GM23338 (cell line): Measurements from ENCODE around the gene ARHGEF3. TPM values are rescaled to one million over a fixed set of nuclear protein-coding genes. Genes with fewer than 3 reads are reported as not detected.

Source experiments
- ATAC-seq: fragments of 200-7000 bp; cut with Tn5 transposase; 3 replicates; pipeline ENCODE4 v1.9.1; 2020
- DNase-seq: peaks from one replicate; pipeline ENCODE4 v3.0.0-alpha.2; 2015; ENCODE audit warnings: low spot score
- H2AFZ ChIP-seq: fragments of 200-600 bp; sonication (generic); 2 replicates; pipeline ENCODE4 v1.8.0; 2016; ENCODE audit warnings: antibody characterized with exemption, mild to moderate bottlenecking, moderate library complexity
- H3F3A ChIP-seq: fragments of 200-600 bp; sonication (generic); replicated peaks from 2 replicates; pipeline ENCODE4 v1.8.0; 2017; ENCODE audit warnings: antibody characterized with exemption, mixed run types, low read depth
- H3K27ac ChIP-seq: fragments of 200-600 bp; sonication (generic); 2 replicates; pipeline ENCODE4 v1.6.1; 2016; ENCODE audit warnings: low read depth
- H3K27me3 ChIP-seq: fragments of 200-600 bp; sonication (generic); 2 replicates; pipeline ENCODE4 v1.8.0; 2016; ENCODE audit warnings: mild to moderate bottlenecking, mixed run types, moderate library complexity; ENCODE audit not compliant: insufficient read depth
- H3K36me3 ChIP-seq: fragments of 200-600 bp; sonication (generic); 2 replicates; pipeline ENCODE4 v1.8.0; 2016; ENCODE audit warnings: mild to moderate bottlenecking; ENCODE audit not compliant: insufficient read depth
- H3K4me1 ChIP-seq: fragments of 200-600 bp; sonication (generic); 2 replicates; pipeline ENCODE4 v1.8.0; 2016; ENCODE audit warnings: mild to moderate bottlenecking, moderate library complexity; ENCODE audit not compliant: insufficient read depth
- H3K4me2 ChIP-seq: fragments of 200-600 bp; sonication (generic); 2 replicates; pipeline ENCODE4 v1.7.1; 2017; ENCODE audit warnings: mixed run types
- H3K4me3 ChIP-seq: fragments of 200-600 bp; sonication (generic); 2 replicates; pipeline ENCODE4 v1.6.1; 2016; ENCODE audit warnings: mixed run types
- H3K79me2 ChIP-seq: fragments of 200-600 bp; sonication (generic); replicated peaks from 2 replicates; pipeline ENCODE4 v1.8.0; 2017; ENCODE audit warnings: mild to moderate bottlenecking; ENCODE audit not compliant: insufficient read depth
- H3K9me2 ChIP-seq: fragments of 200-600 bp; sonication (generic); 2 replicates; pipeline ENCODE4 v1.8.0; 2017; ENCODE audit not compliant: insufficient read depth
- H4K20me1 ChIP-seq: fragments of 200-600 bp; sonication (generic); replicated peaks from 2 replicates; pipeline ENCODE4 v1.8.0; 2017; ENCODE audit warnings: mild to moderate bottlenecking; ENCODE audit not compliant: insufficient read depth
- H3K27ac Mint-ChIP-seq: 2 replicates; pipeline ENCODE4 v1.8.0; 2020; ENCODE audit warnings: inconsistent platforms, mild to moderate bottlenecking, moderate library complexity, mixed read lengths
- H3K27me3 Mint-ChIP-seq: 3 replicates; pipeline ENCODE4 v1.8.0; 2022; ENCODE audit warnings: low read depth, mild to moderate bottlenecking, moderate library complexity, mixed read lengths, inconsistent platforms; ENCODE audit not compliant: insufficient read depth, poor library complexity
- H3K36me3 Mint-ChIP-seq: 3 replicates; pipeline ENCODE4 v1.8.0; 2021; ENCODE audit warnings: low read depth, mild to moderate bottlenecking, inconsistent platforms, moderate library complexity, mixed read lengths
- H3K4me1 Mint-ChIP-seq: 3 replicates; pipeline ENCODE4 v1.8.0; 2020; ENCODE audit warnings: mild to moderate bottlenecking, inconsistent platforms, mixed read lengths
- H3K4me3 Mint-ChIP-seq: 3 replicates; pipeline ENCODE4 v1.8.0; 2021; ENCODE audit warnings: moderate library complexity, mild to moderate bottlenecking, inconsistent platforms, mixed read lengths
- H3K9me3 Mint-ChIP-seq: 3 replicates; pipeline ENCODE4 v1.8.0; 2020; ENCODE audit warnings: moderate library complexity, mild to moderate bottlenecking, inconsistent platforms, mixed read lengths
- CREB1 ChIP-seq: fragments of 250-450 bp; sonication (Bioruptor Pico); IDR thresholded peaks from 2 replicates; pipeline ENCODE4 v1.5.0; 2020; ENCODE audit warnings: low read depth, mild to moderate bottlenecking, moderate library complexity
- EZH2phosphoT487 ChIP-seq: fragments of 200-600 bp; sonication (generic); IDR thresholded peaks from one replicate; pipeline ENCODE4 v1.8.1; 2018; ENCODE audit warnings: antibody characterized with exemption; ENCODE audit not compliant: unreplicated experiment
- JUNB ChIP-seq: IDR thresholded peaks from one replicate; pipeline ENCODE4 v1.6.1; 2016; ENCODE audit warnings: antibody characterized with exemption; ENCODE audit not compliant: unreplicated experiment
- NANOG ChIP-seq: IDR thresholded peaks from 2 replicates; pipeline ENCODE4 v1.6.1; 2016; ENCODE audit warnings: antibody characterized with exemption, borderline replicate concordance
- POLR2AphosphoS5 ChIP-seq: IDR thresholded peaks from 2 replicates; pipeline ENCODE4 v1.6.1; 2016; ENCODE audit warnings: antibody characterized with exemption, low read depth
- ZNF114 ChIP-seq: fragments of 250-450 bp; sonication (Bioruptor Pico); IDR thresholded peaks from 2 replicates; pipeline ENCODE4 v1.5.0; 2020; ENCODE audit warnings: mild to moderate bottlenecking, moderate library complexity
- ZNF331 ChIP-seq: fragments of 250-450 bp; sonication (Bioruptor Pico); IDR thresholded peaks from 2 replicates; pipeline ENCODE4 v1.5.0; 2020; ENCODE audit warnings: low read depth, mild to moderate bottlenecking, moderate library complexity
- polyA plus RNA-seq: library from polyadenylated mRNA; unstranded; fragments of >200 nt; fragmentation: Nextera tagmentation; extraction: Ambion mirVana; gene quantifications from 2 replicates; pipeline ENCODE4 v1.2.1, GENCODE V29; 2016
- total RNA-seq: library from RNA; depleted of rRNA; stranded (reverse); fragments of >200 nt; shearing (Covaris generic); gene quantifications from 2 replicates; pipeline ENCODE4 v1.2.3, GENCODE V29; 2014
- TF ChIP-seq, protein P1 (sequence below): IDR thresholded peaks from one replicate; pipeline ENCODE4 v1.6.1; 2018; ENCODE audit warnings: antibody characterized with exemption; ENCODE audit not compliant: unreplicated experiment
- TF ChIP-seq, protein P2 (sequence below), 2 experiments: fragments of 200-600 bp in 1 of 2; sonication (generic) in 1 of 2; conservative IDR thresholded peaks; 2 replicates each; pipeline versions ENCODE4 v1.5.1 to v1.6.1; 2016 to 2017; ENCODE audit warnings: antibody characterized with exemption in 2 of 2, low read depth in 2 of 2, mild to moderate bottlenecking in 2 of 2, moderate library complexity in 1 of 2
- TF ChIP-seq, protein P3 (sequence below): fragments of 250-450 bp; sonication (Bioruptor Pico); IDR thresholded peaks from 2 replicates; pipeline ENCODE4 v1.5.0; 2020; ENCODE audit warnings: mild to moderate bottlenecking, moderate library complexity
- TF ChIP-seq, protein P4 (sequence below): IDR thresholded peaks from 2 replicates; pipeline ENCODE4 v1.6.1; 2016; ENCODE audit warnings: antibody characterized with exemption

ARHGEF3 gene
- total and polyA plus RNA-seq, 2 experiments from 2014 or later = 5.0 to 5.1 TPM

DNA sequence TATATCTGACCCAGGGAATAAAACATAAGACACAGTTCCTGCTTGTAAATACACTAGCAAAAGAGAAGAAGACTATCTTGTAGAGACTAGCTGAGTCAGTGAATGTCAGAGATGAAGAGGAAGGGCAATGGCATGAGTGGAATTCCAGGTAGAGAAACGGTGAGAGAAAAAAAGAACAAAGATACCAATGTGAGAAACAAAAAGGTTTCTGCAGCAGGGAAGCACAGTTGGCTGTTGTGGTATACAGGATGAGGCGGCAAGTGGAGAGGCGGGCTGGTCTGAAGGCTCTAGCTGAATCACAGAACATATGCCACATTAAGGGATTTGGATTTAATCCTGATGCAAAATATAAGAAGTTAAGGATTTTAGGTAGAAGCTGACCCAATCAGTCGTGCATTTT lies 101.6 kb downstream of the ARHGEF3 start:
- no peaks in the 10 kb centered on the region for H3K9me3 Mint-ChIP-seq
- H3K36me3 Mint-ChIP-seq = no peaks in the 10 kb centered on the region
- H3K4me3 ChIP-seq = no peak overlapping the region
- no peak overlapping the region for H3K27ac Mint-ChIP-seq
- H3K4me2 ChIP-seq = no peak overlapping the region
- H3K4me1 ChIP-seq = no peaks in the 10 kb centered on the region
- H3K36me3 ChIP-seq = no peaks in the 10 kb centered on the region
- no peak overlapping the region for H3K27ac ChIP-seq
- peak overlapping the region; percentile 0; the same call in 1 of the 2 replicates for H2AFZ ChIP-seq
- H3K27me3 Mint-ChIP-seq = peaks cover 6% of the 10 kb centered on the region
- peak; percentile 57 for ATAC-seq
- H3K79me2 ChIP-seq = no peaks in the 10 kb centered on the region
- peak; percentile 54 for DNase-seq
- no peaks in the 10 kb centered on the region for H3K9me2 ChIP-seq
- TF ChIP-seq POLR2AphosphoS5 (no peak), CREB1 (CRISPR knock-in tag) (no peak), EZH2phosphoT487 (no peak), JUNB (no peak), ZNF331 (no peak), NANOG (no peak), ZNF114 (CRISPR knock-in tag) (no peak)
- TF ChIP-seq, protein P1, sequence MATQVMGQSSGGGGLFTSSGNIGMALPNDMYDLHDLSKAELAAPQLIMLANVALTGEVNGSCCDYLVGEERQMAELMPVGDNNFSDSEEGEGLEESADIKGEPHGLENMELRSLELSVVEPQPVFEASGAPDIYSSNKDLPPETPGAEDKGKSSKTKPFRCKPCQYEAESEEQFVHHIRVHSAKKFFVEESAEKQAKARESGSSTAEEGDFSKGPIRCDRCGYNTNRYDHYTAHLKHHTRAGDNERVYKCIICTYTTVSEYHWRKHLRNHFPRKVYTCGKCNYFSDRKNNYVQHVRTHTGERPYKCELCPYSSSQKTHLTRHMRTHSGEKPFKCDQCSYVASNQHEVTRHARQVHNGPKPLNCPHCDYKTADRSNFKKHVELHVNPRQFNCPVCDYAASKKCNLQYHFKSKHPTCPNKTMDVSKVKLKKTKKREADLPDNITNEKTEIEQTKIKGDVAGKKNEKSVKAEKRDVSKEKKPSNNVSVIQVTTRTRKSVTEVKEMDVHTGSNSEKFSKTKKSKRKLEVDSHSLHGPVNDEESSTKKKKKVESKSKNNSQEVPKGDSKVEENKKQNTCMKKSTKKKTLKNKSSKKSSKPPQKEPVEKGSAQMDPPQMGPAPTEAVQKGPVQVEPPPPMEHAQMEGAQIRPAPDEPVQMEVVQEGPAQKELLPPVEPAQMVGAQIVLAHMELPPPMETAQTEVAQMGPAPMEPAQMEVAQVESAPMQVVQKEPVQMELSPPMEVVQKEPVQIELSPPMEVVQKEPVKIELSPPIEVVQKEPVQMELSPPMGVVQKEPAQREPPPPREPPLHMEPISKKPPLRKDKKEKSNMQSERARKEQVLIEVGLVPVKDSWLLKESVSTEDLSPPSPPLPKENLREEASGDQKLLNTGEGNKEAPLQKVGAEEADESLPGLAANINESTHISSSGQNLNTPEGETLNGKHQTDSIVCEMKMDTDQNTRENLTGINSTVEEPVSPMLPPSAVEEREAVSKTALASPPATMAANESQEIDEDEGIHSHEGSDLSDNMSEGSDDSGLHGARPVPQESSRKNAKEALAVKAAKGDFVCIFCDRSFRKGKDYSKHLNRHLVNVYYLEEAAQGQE = no peak
- TF ChIP-seq, protein P2, sequence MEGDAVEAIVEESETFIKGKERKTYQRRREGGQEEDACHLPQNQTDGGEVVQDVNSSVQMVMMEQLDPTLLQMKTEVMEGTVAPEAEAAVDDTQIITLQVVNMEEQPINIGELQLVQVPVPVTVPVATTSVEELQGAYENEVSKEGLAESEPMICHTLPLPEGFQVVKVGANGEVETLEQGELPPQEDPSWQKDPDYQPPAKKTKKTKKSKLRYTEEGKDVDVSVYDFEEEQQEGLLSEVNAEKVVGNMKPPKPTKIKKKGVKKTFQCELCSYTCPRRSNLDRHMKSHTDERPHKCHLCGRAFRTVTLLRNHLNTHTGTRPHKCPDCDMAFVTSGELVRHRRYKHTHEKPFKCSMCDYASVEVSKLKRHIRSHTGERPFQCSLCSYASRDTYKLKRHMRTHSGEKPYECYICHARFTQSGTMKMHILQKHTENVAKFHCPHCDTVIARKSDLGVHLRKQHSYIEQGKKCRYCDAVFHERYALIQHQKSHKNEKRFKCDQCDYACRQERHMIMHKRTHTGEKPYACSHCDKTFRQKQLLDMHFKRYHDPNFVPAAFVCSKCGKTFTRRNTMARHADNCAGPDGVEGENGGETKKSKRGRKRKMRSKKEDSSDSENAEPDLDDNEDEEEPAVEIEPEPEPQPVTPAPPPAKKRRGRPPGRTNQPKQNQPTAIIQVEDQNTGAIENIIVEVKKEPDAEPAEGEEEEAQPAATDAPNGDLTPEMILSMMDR (conservative IDR thresholded peaks at IDR 0.05; ENCODE audit: low read depth in 2 of 2) = no peak
- TF ChIP-seq, protein P3, sequence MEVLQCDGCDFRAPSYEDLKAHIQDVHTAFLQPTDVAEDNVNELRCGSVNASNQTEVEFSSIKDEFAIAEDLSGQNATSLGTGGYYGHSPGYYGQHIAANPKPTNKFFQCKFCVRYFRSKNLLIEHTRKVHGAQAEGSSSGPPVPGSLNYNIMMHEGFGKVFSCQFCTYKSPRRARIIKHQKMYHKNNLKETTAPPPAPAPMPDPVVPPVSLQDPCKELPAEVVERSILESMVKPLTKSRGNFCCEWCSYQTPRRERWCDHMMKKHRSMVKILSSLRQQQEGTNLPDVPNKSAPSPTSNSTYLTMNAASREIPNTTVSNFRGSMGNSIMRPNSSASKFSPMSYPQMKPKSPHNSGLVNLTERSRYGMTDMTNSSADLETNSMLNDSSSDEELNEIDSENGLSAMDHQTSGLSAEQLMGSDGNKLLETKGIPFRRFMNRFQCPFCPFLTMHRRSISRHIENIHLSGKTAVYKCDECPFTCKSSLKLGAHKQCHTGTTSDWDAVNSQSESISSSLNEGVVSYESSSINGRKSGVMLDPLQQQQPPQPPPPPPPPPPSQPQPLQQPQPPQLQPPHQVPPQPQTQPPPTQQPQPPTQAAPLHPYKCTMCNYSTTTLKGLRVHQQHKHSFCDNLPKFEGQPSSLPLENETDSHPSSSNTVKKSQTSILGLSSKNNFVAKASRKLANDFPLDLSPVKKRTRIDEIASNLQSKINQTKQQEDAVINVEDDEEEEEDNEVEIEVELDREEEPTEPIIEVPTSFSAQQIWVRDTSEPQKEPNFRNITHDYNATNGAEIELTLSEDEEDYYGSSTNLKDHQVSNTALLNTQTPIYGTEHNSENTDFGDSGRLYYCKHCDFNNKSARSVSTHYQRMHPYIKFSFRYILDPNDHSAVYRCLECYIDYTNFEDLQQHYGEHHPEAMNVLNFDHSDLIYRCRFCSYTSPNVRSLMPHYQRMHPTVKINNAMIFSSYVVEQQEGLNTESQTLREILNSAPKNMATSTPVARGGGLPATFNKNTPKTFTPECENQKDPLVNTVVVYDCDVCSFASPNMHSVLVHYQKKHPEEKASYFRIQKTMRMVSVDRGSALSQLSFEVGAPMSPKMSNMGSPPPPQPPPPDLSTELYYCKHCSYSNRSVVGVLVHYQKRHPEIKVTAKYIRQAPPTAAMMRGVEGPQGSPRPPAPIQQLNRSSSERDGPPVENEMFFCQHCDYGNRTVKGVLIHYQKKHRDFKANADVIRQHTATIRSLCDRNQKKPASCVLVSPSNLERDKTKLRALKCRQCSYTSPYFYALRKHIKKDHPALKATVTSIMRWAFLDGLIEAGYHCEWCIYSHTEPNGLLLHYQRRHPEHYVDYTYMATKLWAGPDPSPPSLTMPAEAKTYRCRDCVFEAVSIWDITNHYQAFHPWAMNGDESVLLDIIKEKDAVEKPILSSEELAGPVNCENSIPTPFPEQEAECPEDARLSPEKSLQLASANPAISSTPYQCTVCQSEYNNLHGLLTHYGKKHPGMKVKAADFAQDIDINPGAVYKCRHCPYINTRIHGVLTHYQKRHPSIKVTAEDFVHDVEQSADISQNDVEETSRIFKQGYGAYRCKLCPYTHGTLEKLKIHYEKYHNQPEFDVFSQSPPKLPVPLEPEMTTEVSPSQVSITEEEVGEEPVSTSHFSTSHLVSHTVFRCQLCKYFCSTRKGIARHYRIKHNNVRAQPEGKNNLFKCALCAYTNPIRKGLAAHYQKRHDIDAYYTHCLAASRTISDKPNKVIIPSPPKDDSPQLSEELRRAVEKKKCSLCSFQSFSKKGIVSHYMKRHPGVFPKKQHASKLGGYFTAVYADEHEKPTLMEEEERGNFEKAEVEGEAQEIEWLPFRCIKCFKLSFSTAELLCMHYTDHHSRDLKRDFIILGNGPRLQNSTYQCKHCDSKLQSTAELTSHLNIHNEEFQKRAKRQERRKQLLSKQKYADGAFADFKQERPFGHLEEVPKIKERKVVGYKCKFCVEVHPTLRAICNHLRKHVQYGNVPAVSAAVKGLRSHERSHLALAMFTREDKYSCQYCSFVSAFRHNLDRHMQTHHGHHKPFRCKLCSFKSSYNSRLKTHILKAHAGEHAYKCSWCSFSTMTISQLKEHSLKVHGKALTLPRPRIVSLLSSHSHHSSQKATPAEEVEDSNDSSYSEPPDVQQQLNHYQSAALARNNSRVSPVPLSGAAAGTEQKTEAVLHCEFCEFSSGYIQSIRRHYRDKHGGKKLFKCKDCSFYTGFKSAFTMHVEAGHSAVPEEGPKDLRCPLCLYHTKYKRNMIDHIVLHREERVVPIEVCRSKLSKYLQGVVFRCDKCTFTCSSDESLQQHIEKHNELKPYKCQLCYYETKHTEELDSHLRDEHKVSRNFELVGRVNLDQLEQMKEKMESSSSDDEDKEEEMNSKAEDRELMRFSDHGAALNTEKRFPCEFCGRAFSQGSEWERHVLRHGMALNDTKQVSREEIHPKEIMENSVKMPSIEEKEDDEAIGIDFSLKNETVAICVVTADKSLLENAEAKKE (CRISPR knock-in tag) = no peak
- TF ChIP-seq, protein P4, sequence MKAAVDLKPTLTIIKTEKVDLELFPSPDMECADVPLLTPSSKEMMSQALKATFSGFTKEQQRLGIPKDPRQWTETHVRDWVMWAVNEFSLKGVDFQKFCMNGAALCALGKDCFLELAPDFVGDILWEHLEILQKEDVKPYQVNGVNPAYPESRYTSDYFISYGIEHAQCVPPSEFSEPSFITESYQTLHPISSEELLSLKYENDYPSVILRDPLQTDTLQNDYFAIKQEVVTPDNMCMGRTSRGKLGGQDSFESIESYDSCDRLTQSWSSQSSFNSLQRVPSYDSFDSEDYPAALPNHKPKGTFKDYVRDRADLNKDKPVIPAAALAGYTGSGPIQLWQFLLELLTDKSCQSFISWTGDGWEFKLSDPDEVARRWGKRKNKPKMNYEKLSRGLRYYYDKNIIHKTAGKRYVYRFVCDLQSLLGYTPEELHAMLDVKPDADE = no peak
- no peaks in the 10 kb centered on the region for H4K20me1 ChIP-seq
- no peaks in the 10 kb centered on the region for H3K27me3 ChIP-seq
- H3K4me1 Mint-ChIP-seq = peaks cover 6% of the 10 kb centered on the region; the same call in 2 of the 3 replicates
- H3F3A ChIP-seq = no peaks in the 10 kb centered on the region
- no peak overlapping the region for H3K4me3 Mint-ChIP-seq
